ENCODE results near the gene PLEKHA6.

Gene PLEKHA6

GRCh38 chr1:204192589-204193352 lies 167.0 kb downstream of the PLEKHA6 start:
- DNase-seq, result no peak
- intact Hi-C loops (cut with DNase I), result no loop called here

- intact Hi-C loops (cut with DNase I), result no loop called here
Measured at GRCh38 chr1:204192046-204192445, 167.7 kb downstream of the PLEKHA6 start.

GRCh38 chr1:204191456-204191855 lies 168.3 kb downstream of the PLEKHA6 start:
- intact Hi-C loops (cut with DNase I), result no loop called here
- peak in 24 of 42 donors; percentile 25 to 75 (median 53) for DNase-seq

More at GRCh38 chr1:204192046-204192445, 167.7 kb downstream of the PLEKHA6 start:
- no peak for DNase-seq

DNA sequence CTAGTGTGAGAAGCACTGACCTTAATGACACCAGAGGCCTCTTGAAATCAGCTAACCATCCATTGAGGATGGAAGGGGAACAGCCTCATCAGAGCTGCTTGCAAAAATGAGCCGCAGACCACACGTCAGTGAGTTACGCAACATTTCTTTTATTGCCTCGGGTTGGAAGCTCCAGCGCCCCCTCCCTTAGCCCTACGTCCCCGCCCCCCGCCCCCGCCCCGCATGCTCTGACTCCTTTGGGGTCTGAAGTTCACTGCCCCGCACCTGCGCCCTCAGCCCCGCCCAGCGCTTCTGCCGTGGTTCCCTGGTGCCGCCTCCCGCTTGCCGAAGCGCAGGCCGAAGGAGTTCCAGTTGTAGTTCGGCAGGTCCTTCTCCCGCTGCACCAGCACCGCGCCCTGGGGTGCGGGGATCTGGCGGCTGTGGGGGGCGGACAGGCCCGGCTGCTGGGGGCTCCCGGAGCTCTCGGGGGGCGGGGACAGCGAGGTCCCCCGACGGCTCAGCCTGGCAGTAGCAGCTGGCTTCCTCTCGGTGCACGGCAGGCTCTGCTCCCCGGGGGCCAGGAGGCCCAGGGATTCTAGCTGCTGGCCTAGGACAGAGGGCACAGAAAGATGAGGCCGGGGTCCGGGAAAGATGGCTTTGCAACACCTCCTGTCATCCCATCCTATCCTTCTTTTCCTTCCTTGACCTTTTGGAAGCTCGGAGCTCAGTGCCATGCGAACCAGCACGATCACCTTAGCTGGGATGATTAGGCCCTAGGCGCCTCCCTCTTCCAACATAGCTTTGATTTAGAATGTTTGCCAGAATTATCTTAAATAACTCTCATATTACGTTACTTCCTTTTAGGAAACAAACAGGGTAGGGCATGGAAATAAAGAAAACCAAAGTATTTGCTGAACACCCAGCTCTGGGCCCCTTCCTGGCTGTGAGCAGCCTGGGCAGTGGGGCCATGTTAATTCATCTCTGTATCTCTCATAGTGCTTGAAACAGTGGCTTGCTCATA lies 169.2 kb downstream of the PLEKHA6 start:
- intact Hi-C loops (cut with DNase I), result no loop called here
- peak in 3 of 42 donors; percentile 19 to 57 (median 25) for DNase-seq

- intact Hi-C loops (cut with DNase I), result no loop called here
- DNase-seq, result peak in 37 of 42 donors; percentile 12 to 90 (median 59)
Measured at GRCh38 chr1:204188959-204189639, 170.6 kb downstream of the PLEKHA6 start.

GRCh38 chr1:204186597-204186996 lies 173.1 kb downstream of the PLEKHA6 start:
- DNase-seq, result no peak
- intact Hi-C loops (cut with DNase I), result no loop called here

DNA sequence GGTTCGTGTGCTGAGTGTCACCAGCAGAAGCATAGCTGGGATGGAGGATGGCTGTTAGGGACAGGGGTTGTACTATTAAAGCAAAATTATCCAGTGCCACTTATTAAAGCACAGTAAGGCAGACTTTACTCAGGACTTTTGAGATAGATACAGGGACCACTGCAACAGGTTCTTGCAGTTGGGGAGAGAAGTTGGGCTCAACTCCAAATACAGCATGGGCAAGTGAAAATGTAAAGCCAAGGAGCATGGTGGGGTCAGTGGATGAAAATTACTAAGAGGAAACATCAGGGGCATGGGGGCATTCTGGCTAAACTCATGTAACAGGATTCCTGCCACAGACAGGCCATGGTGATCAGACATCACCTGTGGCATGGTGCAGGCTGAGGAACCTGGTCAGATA lies 178.6 kb downstream of the PLEKHA6 start:
- no peak for DNase-seq
- intact Hi-C loops (cut with DNase I), result no loop called here

- intact Hi-C loops (cut with DNase I), result no loop called here
- no peak for DNase-seq
Measured at GRCh38 chr1:204180133-204180532, 179.6 kb downstream of the PLEKHA6 start.

- DNase-seq, result no peak
- intact Hi-C loops (cut with DNase I), result no loop called here
Measured at GRCh38 chr1:204178487-204179281, 181.0 kb downstream of the PLEKHA6 start.

DNA sequence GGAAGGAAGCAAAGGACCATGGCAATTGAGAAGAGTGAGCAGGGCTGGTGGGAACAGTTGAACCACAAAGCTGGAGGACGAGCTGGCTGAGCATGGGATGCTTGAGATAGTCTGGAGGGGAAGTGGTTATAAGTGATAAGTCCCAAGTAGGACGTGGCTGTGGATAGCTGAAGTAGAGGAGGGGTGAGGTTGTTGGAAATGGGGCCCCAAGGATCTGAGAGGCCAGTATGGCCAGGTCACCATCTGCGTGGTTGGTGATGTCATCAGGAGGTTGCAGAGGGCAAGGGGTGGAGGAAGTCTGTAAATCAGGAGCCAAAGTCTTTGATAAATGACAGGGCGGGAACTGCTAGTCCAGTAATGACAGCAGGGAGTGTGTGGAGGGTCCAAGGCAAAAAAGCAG lies 182.6 kb downstream of the PLEKHA6 start:
- intact Hi-C loops (cut with DNase I), result no loop called here
- DNase-seq, result no peak

GRCh38 chr1:204176049-204176448 lies 183.7 kb downstream of the PLEKHA6 start:
- DNase-seq, result no peak
- intact Hi-C loops (cut with DNase I), result no loop called here

DNA sequence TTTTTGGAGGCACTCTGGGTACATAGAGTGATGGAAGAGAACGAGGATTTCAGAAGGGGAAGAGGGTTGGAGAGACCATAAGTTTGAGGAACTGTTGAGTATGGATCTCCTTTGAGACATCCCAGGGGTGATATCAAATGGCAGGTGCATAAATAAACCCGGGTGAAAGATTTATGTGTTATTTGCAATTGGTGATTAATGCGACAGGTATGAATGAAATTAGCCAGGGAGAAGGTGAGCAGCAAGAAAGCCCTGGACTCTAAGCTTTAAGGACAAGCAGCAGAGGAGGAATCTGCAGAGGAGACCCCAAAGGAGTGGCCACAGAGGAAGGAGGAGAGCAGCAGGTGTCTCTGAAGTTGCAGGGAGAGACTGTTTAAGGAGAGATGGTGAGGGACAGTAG lies 184.8 kb downstream of the PLEKHA6 start:
- intact Hi-C loops (cut with DNase I), result no loop called here
- no peak for DNase-seq

DNA sequence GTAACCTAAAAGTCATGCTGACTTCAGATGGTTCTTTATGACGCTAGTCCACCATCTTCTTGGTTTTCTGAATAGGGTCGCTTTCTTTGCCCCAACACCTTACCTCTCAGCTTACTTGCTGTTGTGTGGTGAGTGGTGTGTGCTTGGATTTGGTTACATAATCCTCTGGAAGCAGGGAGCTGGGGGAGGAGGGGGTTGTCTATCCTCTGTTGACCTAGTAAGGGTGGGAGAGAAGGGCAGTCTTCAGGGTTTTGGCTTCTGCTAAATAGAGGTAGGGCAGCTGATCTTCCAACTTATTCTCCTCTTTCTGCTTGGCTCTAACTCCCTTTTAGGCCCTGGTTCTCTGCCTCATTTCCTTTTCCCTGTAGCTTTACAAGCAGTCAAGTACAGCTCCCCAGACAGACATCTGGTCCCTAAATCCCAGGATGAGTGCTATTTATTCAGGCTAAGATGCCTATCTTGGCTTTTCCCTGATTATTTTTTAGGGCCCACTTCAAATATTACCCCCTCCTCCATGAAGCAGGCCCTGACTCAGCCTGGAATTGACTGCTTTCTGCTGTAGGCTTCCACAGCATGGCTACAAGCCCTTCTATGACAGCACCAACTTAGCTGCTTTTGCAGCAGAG lies 187.2 kb downstream of the PLEKHA6 start:
- intact Hi-C loops (cut with DNase I), result no loop called here
- peak in 1 of 42 donors; percentile 54 for DNase-seq

DNA sequence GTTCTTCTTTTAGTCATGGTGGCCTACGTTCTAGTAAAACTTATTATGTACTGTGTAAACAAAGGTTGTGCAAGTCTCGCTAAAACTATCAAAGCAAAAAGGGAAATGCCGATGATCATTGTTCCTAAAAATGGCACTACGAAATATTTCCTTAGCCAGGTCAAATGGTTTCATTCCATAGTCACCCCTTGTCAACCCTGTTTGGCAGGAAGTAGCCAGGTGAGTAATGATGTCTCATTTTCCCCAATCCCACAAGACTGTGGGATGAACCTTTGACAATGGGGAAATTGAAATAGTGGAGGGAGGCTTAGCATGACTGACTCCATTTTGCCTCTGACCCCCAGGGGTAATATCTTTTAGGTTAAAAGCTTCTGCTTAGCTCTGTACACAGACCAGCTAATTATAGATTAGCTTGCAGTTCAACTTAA lies 188.0 kb downstream of the PLEKHA6 start:
- intact Hi-C loops (cut with DNase I), result no loop called here
- no peak for DNase-seq

DNA sequence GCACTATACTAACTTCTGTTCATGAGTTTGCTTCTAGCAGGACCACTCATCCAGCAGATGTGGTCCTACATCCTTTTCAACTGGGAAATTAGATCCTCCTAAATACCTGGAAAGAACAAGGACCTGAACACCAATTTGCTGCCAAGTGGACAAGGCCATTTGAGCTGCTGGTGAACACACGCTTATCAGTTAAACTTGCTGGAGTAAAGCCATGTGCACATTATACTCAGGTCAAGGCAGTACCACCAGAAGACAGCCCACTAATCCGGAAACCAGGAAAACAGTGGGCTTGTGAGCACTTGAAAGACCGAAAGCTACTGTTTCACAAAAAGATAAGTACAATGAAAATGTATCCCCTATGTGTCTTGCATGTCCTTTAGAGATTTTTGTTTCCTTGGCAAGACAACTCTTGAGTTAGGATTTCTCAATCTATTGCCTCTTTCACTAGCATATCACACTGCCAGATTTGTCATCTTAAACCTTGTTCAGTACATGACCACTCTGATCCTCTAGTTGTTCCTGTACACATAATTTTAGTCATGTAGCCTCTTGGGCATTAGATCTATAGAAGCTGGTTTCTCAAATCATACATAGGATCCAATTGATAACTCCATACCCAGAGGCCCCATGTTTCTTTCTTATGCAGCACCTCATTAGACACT lies 189.1 kb downstream of the PLEKHA6 start:
- DNase-seq, result no peak
- intact Hi-C loops (cut with DNase I), result no loop called here

- intact Hi-C loops (cut with DNase I), result no loop called here
- DNase-seq, result no peak
Measured at GRCh38 chr1:204169858-204170257, 189.9 kb downstream of the PLEKHA6 start.
